Measurements from ENCODE around the gene ETS1.

ETS1 gene

GRCh38 chr11:128421577-128422330 lies 165.6 kb downstream of the ETS1 start:
- Mint-ChIP-seq H3K27ac (peak overlapping the region; percentile 91), H3K4me3 (no peak overlapping the region), H3K4me1 (peaks cover 28% of the 10 kb centered on the region), H3K9me3 (no peaks in the 10 kb centered on the region), H3K27me3 (no peaks in the 10 kb centered on the region), H3K36me3 (no peaks in the 10 kb centered on the region)
- no peak for ATAC-seq (ENCODE audit: low read depth)
- no peak for DNase-seq (ENCODE audit: low spot score in 2 of 2)

GRCh38 chr11:128420951-128421350 lies 166.4 kb downstream of the ETS1 start:
- DNase-seq (ENCODE audit: low spot score in 2 of 2) = no peak
- ATAC-seq (ENCODE audit: low read depth) = no peak
- Mint-ChIP-seq H3K4me1 (peaks cover 28% of the 10 kb centered on the region), H3K27me3 (no peaks in the 10 kb centered on the region), H3K27ac (peak overlapping the region; percentile 91), H3K4me3 (no peak overlapping the region), H3K36me3 (no peaks in the 10 kb centered on the region), H3K9me3 (no peaks in the 10 kb centered on the region)

GRCh38 chr11:128420265-128420664 lies 167.1 kb downstream of the ETS1 start:
- Mint-ChIP-seq H3K27me3 (no peaks in the 10 kb centered on the region), H3K27ac (no peak overlapping the region), H3K36me3 (no peaks in the 10 kb centered on the region), H3K9me3 (no peaks in the 10 kb centered on the region), H3K4me3 (no peak overlapping the region), H3K4me1 (peaks cover 33% of the 10 kb centered on the region)
- DNase-seq (ENCODE audit: low spot score in 2 of 2) (no peak), ATAC-seq (ENCODE audit: low read depth) (no peak)

- Mint-ChIP-seq H3K36me3 (no peaks in the 10 kb centered on the region), H3K27me3 (no peaks in the 10 kb centered on the region), H3K4me1 (peaks cover 33% of the 10 kb centered on the region), H3K27ac (no peak overlapping the region), H3K4me3 (no peak overlapping the region), H3K9me3 (no peaks in the 10 kb centered on the region)
- ATAC-seq (ENCODE audit: low read depth) (no peak), DNase-seq (ENCODE audit: low spot score in 2 of 2) (no peak)
Measured at GRCh38 chr11:128419012-128419767, 168.2 kb downstream of the ETS1 start.

GRCh38 chr11:128417607-128418324 lies 169.6 kb downstream of the ETS1 start:
- H3K4me1 Mint-ChIP-seq = peaks cover 36% of the 10 kb centered on the region

DNA sequence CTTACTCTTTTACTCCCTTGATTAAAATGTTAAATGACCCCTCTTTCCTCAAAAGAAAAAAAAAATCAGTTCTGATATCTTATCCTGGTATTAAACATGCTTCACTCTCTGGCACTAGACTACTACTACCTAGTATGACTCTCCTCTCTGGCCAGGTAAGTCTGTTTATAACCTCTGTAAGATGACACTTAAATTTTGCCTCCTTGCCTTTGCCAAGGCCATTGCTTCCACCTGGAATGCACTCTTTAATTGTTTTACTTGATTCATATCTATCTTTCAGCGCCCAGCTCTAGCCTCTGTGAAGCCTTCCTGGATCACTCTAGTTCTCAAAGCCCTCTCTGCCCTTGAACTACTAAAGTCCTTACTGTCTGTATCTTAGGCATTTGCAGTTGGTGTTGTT lies 170.4 kb downstream of the ETS1 start:
- Mint-ChIP-seq H3K27ac (no peak overlapping the region), H3K27me3 (no peaks in the 10 kb centered on the region), H3K9me3 (no peaks in the 10 kb centered on the region), H3K36me3 (no peaks in the 10 kb centered on the region), H3K4me3 (no peak overlapping the region), H3K4me1 (peaks cover 32% of the 10 kb centered on the region)
- ATAC-seq (ENCODE audit: low read depth) (no peak), DNase-seq (ENCODE audit: low spot score in 2 of 2) (no peak)

More at GRCh38 chr11:128417607-128418324, 169.6 kb downstream of the ETS1 start:
- no peak overlapping the region for H3K4me3 Mint-ChIP-seq
- H3K36me3 Mint-ChIP-seq = no peaks in the 10 kb centered on the region
- no peak overlapping the region for H3K27ac Mint-ChIP-seq
- no peaks in the 10 kb centered on the region for H3K27me3 Mint-ChIP-seq
- ATAC-seq (ENCODE audit: low read depth) = no peak
- no peak for DNase-seq (ENCODE audit: low spot score in 2 of 2)
- no peaks in the 10 kb centered on the region for H3K9me3 Mint-ChIP-seq

GRCh38 chr11:128415539-128415938 lies 171.8 kb downstream of the ETS1 start:
- H3K36me3 Mint-ChIP-seq = no peaks in the 10 kb centered on the region
- H3K4me3 Mint-ChIP-seq = no peak overlapping the region
- no peaks in the 10 kb centered on the region for H3K27me3 Mint-ChIP-seq
- H3K4me1 Mint-ChIP-seq = peaks cover 25% of the 10 kb centered on the region
- peak; percentile 93 for ATAC-seq (ENCODE audit: low read depth)
- no peaks in the 10 kb centered on the region for H3K9me3 Mint-ChIP-seq
- peak overlapping the region; percentile 88 for H3K27ac Mint-ChIP-seq
- peak in 1 of 2 donors; percentile 27 for DNase-seq (ENCODE audit: low spot score in 2 of 2)

DNA sequence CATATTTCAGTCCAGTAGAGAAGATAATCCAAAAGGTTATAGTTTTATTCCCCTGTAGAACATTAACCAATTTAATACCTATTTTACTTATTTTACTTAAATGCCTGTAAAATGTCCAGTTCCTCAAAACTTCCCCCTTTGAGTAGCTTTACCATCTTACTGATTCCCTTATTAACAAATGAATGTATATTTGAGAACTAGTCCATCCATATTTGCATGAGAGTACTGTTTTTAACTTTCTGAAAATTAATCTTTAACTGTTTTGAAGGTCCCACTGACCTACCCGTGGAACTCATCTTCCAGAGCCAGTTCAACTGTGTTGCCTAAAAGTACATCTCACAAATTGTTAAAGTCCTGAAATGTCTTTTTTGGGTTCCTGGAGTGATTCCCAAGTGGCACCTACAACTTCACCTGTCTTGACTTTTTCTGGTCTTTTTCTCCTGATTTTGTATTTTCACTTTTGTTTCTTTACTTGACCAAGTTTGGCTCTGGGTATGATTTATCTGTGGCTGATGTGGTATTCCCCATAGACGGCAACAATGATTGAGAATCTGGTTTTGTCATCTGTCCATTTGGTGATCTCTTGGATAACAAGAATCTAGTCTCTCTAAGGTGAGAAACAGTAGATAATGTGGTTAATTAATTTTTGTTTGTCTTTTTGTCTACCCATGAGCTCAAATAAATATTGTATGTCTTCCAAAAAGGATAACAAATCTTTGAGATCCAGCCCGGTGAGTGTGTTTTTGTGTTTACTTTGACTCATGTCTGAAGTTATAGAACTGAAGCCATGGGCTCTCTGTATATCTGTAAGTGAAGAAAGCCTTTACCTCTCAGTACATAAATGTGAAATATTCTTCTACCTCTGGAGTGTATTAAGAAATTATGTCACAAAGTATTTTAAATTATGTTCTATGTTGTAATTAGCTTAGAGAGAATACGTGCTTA lies 174.2 kb downstream of the ETS1 start:
- H3K4me3 Mint-ChIP-seq = no peak overlapping the region
- no peaks in the 10 kb centered on the region for H3K9me3 Mint-ChIP-seq
- H3K4me1 Mint-ChIP-seq = peaks cover 21% of the 10 kb centered on the region
- no peaks in the 10 kb centered on the region for H3K36me3 Mint-ChIP-seq
- DNase-seq (ENCODE audit: low spot score in 2 of 2) (no peak), ATAC-seq (ENCODE audit: low read depth) (no peak)
- peak overlapping the region; percentile 53 for H3K27ac Mint-ChIP-seq
- H3K27me3 Mint-ChIP-seq = no peaks in the 10 kb centered on the region

DNA sequence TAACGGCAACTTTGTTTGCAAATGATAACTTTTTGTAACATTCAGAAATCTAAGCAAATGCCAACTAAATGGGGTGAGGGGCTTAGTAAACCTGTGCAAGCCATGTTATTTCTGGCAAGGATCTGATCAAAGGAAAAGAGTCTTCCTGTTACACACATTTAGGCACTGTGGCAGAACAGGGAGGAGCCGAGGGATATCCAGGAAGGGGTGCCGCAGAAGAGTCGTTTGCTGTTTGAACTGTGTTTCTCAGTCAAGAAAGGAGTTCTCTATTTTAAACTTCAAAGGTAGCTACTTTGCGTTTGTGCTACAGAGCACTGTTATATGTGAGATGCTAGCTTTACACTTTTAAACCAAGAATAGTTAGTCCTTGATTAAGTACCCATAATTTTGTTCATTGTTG lies 175.5 kb downstream of the ETS1 start:
- Mint-ChIP-seq H3K36me3 (no peaks in the 10 kb centered on the region), H3K4me3 (no peak overlapping the region), H3K27ac (no peak overlapping the region), H3K27me3 (no peaks in the 10 kb centered on the region), H3K9me3 (no peaks in the 10 kb centered on the region), H3K4me1 (peaks cover 19% of the 10 kb centered on the region)
- ATAC-seq (ENCODE audit: low read depth) (no peak), DNase-seq (ENCODE audit: low spot score in 2 of 2) (no peak)

- H3K4me1 Mint-ChIP-seq = peaks cover 19% of the 10 kb centered on the region
Measured at GRCh38 chr11:128411150-128411549, 176.2 kb downstream of the ETS1 start.

DNA sequence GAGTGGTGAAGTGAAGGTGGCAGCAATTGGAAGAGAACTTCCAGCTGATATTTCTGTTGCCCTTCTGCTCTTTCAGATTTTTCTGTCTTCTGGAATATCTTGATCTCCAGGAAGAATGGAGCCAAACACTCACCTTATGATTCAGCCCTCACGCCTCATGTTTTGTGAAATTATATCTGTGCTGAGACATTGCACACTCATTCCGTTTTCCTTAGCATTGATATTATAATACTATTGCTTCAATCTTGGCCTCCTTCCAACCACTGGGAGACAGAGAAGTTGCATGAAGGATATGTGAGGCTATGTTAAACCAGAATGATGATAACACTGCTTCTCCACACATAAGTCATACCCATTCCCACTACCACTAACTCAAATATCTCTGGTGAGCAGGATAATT lies 177.9 kb downstream of the ETS1 start:
- no peak for ATAC-seq (ENCODE audit: low read depth)
- DNase-seq (ENCODE audit: low spot score in 2 of 2) = no peak
- Mint-ChIP-seq H3K9me3 (no peaks in the 10 kb centered on the region), H3K27me3 (no peaks in the 10 kb centered on the region), H3K27ac (no peak overlapping the region), H3K4me3 (no peak overlapping the region), H3K36me3 (no peaks in the 10 kb centered on the region), H3K4me1 (peaks cover 16% of the 10 kb centered on the region)

More at GRCh38 chr11:128411150-128411549, 176.2 kb downstream of the ETS1 start:
- Mint-ChIP-seq H3K9me3 (no peaks in the 10 kb centered on the region), H3K36me3 (no peaks in the 10 kb centered on the region), H3K27me3 (no peaks in the 10 kb centered on the region), H3K27ac (no peak overlapping the region), H3K4me3 (no peak overlapping the region)
- no peak for ATAC-seq (ENCODE audit: low read depth)
- DNase-seq (ENCODE audit: low spot score in 2 of 2) = no peak
